GM12892 (cell line): ENCODE measurements around the gene SEPTIN5.

Experiments used
- POLR2A ChIP-seq: IDR thresholded peaks from 2 replicates; pipeline ENCODE4 v1.6.1; 2011; ENCODE audit warnings: low read depth, low read length, control low read depth
- POLR2AphosphoS5 ChIP-seq: IDR thresholded peaks from 2 replicates; pipeline ENCODE4 v1.6.1; 2011; ENCODE audit warnings: low read depth, low read length, control low read depth
- TAF1 ChIP-seq: IDR thresholded peaks from 2 replicates; pipeline ENCODE4 v1.6.1; 2011; ENCODE audit warnings: low read depth, mild to moderate bottlenecking, control low read depth, low read length, borderline replicate concordance

DNA sequence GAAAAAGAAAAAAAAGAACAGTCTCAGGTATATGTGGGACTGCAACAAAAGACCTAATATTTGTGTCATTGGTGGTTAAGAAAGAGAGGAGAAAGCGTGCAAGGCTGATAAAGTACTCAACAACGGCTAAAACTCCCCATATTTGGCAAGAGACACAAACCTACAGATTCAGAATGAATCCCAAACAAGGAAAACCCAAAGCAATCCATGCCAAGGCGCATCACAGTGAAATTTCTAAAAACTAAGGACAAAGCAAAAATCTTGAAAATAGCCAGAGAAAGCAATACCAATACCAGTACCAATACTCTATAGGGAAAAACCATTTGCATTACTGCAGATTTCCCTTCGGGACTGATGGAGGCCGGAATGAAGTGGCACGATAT, 32.4 kb upstream of the SEPTIN5 start:
- TF ChIP-seq POLR2A: no peak
- TF ChIP-seq POLR2AphosphoS5: no peak
- TF ChIP-seq TAF1: no peak
